MM.1S (cell line): ENCODE results near the gene TJP1.

Experiments used
- DNase-seq: peaks from one replicate; pipeline ENCODE4 v3.0.0-alpha.2; 2015
- H2AFZ ChIP-seq: fragments of 300-600 bp; sonication (generic); 2 replicates; pipeline ENCODE4 v1.6.0; 2016; ENCODE audit warnings: antibody characterized with exemption, low read length
- H3F3A ChIP-seq: fragments of 300-600 bp; sonication (generic); 2 replicates; pipeline ENCODE4 v1.6.1; 2016; ENCODE audit warnings: mild to moderate bottlenecking, antibody characterized with exemption, low read length, moderate library complexity, mixed read lengths; ENCODE audit not compliant: insufficient read depth
- H3K27ac ChIP-seq: fragments of 300-600 bp; sonication (generic); 2 replicates; pipeline ENCODE4 v1.5.1; 2016; ENCODE audit warnings: mild to moderate bottlenecking, low read length
- H3K27me3 ChIP-seq: fragments of 300-600 bp; sonication (generic); replicated peaks from 2 replicates; pipeline ENCODE4 v1.6.0; 2016; ENCODE audit warnings: low read length; ENCODE audit not compliant: insufficient read depth
- H3K36me3 ChIP-seq: fragments of 300-600 bp; sonication (generic); replicated peaks from 2 replicates; pipeline ENCODE4 v1.6.1; 2016; ENCODE audit warnings: mild to moderate bottlenecking, low read length, mixed read lengths; ENCODE audit not compliant: insufficient read depth
- H3K4me1 ChIP-seq: fragments of 300-600 bp; sonication (generic); 2 replicates; pipeline ENCODE4 v1.6.1; 2016; ENCODE audit warnings: low read length, mixed read lengths
- H3K4me2 ChIP-seq: fragments of 300-600 bp; sonication (generic); 2 replicates; pipeline ENCODE4 v1.6.0; 2016; ENCODE audit warnings: low read depth, low read length
- H3K4me3 ChIP-seq: fragments of 300-600 bp; sonication (generic); 2 replicates; pipeline ENCODE4 v1.5.1; 2016; ENCODE audit warnings: low read length, mixed read lengths
- H3K79me2 ChIP-seq: fragments of 300-600 bp; sonication (generic); 2 replicates; pipeline ENCODE4 v1.6.1; 2016; ENCODE audit warnings: mixed run types, low read length, mixed read lengths
- H3K9ac ChIP-seq: fragments of 300-600 bp; sonication (generic); 2 replicates; pipeline ENCODE4 v1.6.1; 2016; ENCODE audit warnings: low read length, mixed read lengths
- H3K9me2 ChIP-seq: fragments of 300-600 bp; sonication (generic); replicated peaks from 2 replicates; pipeline ENCODE4 v1.6.1; 2016; ENCODE audit warnings: mild to moderate bottlenecking, low read length, mixed read lengths; ENCODE audit not compliant: insufficient read depth
- H3K9me3 ChIP-seq: fragments of 300-600 bp; sonication (generic); replicated peaks from 2 replicates; pipeline ENCODE4 v1.6.1; 2016; ENCODE audit warnings: mild to moderate bottlenecking, low read length, mixed read lengths; ENCODE audit not compliant: insufficient read depth
- H4K20me1 ChIP-seq: fragments of 300-600 bp; sonication (generic); 2 replicates; pipeline ENCODE4 v1.6.1; 2016; ENCODE audit warnings: mild to moderate bottlenecking, low read length, moderate library complexity, mixed read lengths; ENCODE audit not compliant: insufficient read depth
- CTCF ChIP-seq: fragments of 300-600 bp; sonication (generic); IDR thresholded peaks from 2 replicates; pipeline ENCODE4 v1.5.1; 2016; ENCODE audit warnings: antibody characterized with exemption, low read length, mixed read lengths
- EZH2 ChIP-seq: fragments of 300-600 bp; sonication (generic); optimal IDR thresholded peaks from 2 replicates; pipeline ENCODE3; 2017; ENCODE audit warnings: low read depth, mild to moderate bottlenecking, antibody characterized with exemption, low read length, mixed read lengths
- EZH2phosphoT487 ChIP-seq: fragments of 300-600 bp; sonication (generic); IDR thresholded peaks from 2 replicates; pipeline ENCODE4 v1.6.1; 2018; ENCODE audit warnings: antibody characterized with exemption, low read length

Gene TJP1

GRCh38 chr15:29690765-29691475 is 131.3 kb downstream of the TJP1 start:
- Histone ChIP-seq H3K9ac (no peak overlapping the region), H3K9me2 (no peaks in the 10 kb centered on the region), H3F3A (no peaks in the 10 kb centered on the region), H3K9me3 (no peaks in the 10 kb centered on the region), H3K4me3 (no peak overlapping the region), H3K4me1 (peaks cover 14% of the 10 kb centered on the region; the same call in 1 of the 2 replicates), H3K79me2 (no peaks in the 10 kb centered on the region), H3K27ac (no peak overlapping the region), H4K20me1 (no peaks in the 10 kb centered on the region), H3K27me3 (no peaks in the 10 kb centered on the region), H2AFZ (no peak overlapping the region), H3K4me2 (no peak overlapping the region), H3K36me3 (no peaks in the 10 kb centered on the region)
- TF ChIP-seq EZH2phosphoT487 (no peak), CTCF (no peak), EZH2 (no peak)
- DNase-seq, result no peak

GRCh38 chr15:29689287-29689986 is 132.8 kb downstream of the TJP1 start:
- no peak overlapping the region for H3K4me2 ChIP-seq

GRCh38 chr15:29688506-29689286 is 133.6 kb downstream of the TJP1 start:
- peaks cover 14% of the 10 kb centered on the region; the same call in 1 of the 2 replicates for H3K4me1 ChIP-seq
- H3K9me3 ChIP-seq, result no peaks in the 10 kb centered on the region
- no peaks in the 10 kb centered on the region for H3K36me3 ChIP-seq
- no peaks in the 10 kb centered on the region for H4K20me1 ChIP-seq
- H3K27me3 ChIP-seq, result no peaks in the 10 kb centered on the region
- H2AFZ ChIP-seq, result no peak overlapping the region
- no peaks in the 10 kb centered on the region for H3K79me2 ChIP-seq
- no peaks in the 10 kb centered on the region for H3F3A ChIP-seq
- H3K9me2 ChIP-seq, result no peaks in the 10 kb centered on the region
- no peak for DNase-seq
- H3K4me2 ChIP-seq, result no peak overlapping the region
- H3K4me3 ChIP-seq, result no peak overlapping the region
- H3K27ac ChIP-seq, result no peak overlapping the region
- H3K9ac ChIP-seq, result no peak overlapping the region
- TF ChIP-seq CTCF (no peak), EZH2 (no peak), EZH2phosphoT487 (no peak)

More at GRCh38 chr15:29689287-29689986, 132.8 kb downstream of the TJP1 start:
- H4K20me1 ChIP-seq, result no peaks in the 10 kb centered on the region
- H3K9me2 ChIP-seq, result no peaks in the 10 kb centered on the region
- H3K9me3 ChIP-seq, result no peaks in the 10 kb centered on the region
- H3K27ac ChIP-seq, result no peak overlapping the region
- no peak for DNase-seq
- TF ChIP-seq EZH2phosphoT487, result no peak
- TF ChIP-seq CTCF, result no peak
- no peak for TF ChIP-seq EZH2
- no peak overlapping the region for H2AFZ ChIP-seq
- H3K4me3 ChIP-seq, result no peak overlapping the region
- peaks cover 14% of the 10 kb centered on the region; the same call in 1 of the 2 replicates for H3K4me1 ChIP-seq
- no peaks in the 10 kb centered on the region for H3K36me3 ChIP-seq
- H3K27me3 ChIP-seq, result no peaks in the 10 kb centered on the region
- H3K9ac ChIP-seq, result no peak overlapping the region
- H3K79me2 ChIP-seq, result no peaks in the 10 kb centered on the region
- H3F3A ChIP-seq, result no peaks in the 10 kb centered on the region
